Keratinocyte (primary cell): Measurements from ENCODE around the gene RPS15A. TPM values are rescaled to one million over a fixed set of nuclear protein-coding genes. Genes with fewer than 3 reads are reported as not detected.

Source experiments
- DNase-seq: peaks from one replicate; pipeline ENCODE4 v3.0.0-alpha.2; 2011; ENCODE audit warnings: low read depth, missing footprints, low spot score
- FAIRE-seq: peaks from 2 replicates; lab custom pipeline; 2011; peaks lifted over from hg19 to GRCh38; lab: Jason Lieb, UNC
- H2AFZ ChIP-seq: 2 replicates; pipeline ENCODE4 v1.6.0; 2012; ENCODE audit warnings: low read length, control low read depth, inconsistent platforms; ENCODE audit not compliant: control insufficient read depth
- H3K27ac ChIP-seq: 2 replicates; pipeline ENCODE4 v1.5.1; 2011; ENCODE audit warnings: low read length; ENCODE audit not compliant: control insufficient read depth, insufficient read depth
- H3K27me3 ChIP-seq: 3 replicates; pipeline ENCODE4 v1.6.0; 2011; ENCODE audit warnings: low read length; ENCODE audit not compliant: control insufficient read depth, insufficient read depth; ENCODE audit errors: extremely low read depth
- H3K36me3 ChIP-seq, 2 experiments: 2 replicates in 1 of 2; 3 replicates in 1 of 2; pipeline ENCODE4 v1.5.1; 2011; ENCODE audit warnings: low read length in 2 of 2, mild to moderate bottlenecking in 1 of 2; ENCODE audit not compliant: control insufficient read depth in 2 of 2, insufficient read depth in 2 of 2; ENCODE audit errors: extremely low read depth in 1 of 2
- H3K4me1 ChIP-seq: 3 replicates; pipeline ENCODE4 v1.5.1; 2011; ENCODE audit warnings: low read length; ENCODE audit not compliant: control insufficient read depth, insufficient read depth; ENCODE audit errors: extremely low read depth
- H3K4me2 ChIP-seq: 3 replicates; pipeline ENCODE4 v1.6.0; 2011; ENCODE audit warnings: low read depth, low read length; ENCODE audit not compliant: control insufficient read depth, insufficient read depth; ENCODE audit errors: extremely low read depth
- H3K4me3 ChIP-seq, 3 experiments: fragments of 200-600 bp in 1 of 3; sonication (generic) in 1 of 3; 2 replicates in 2 of 3; 3 replicates in 1 of 3; pipeline ENCODE4 v1.5.1; 2011 to 2016; ENCODE audit warnings: low read length in 3 of 3, mild to moderate bottlenecking in 3 of 3, control low read depth in 2 of 3, inconsistent platforms in 1 of 3, low read depth in 1 of 3, mixed read lengths in 1 of 3, mixed run types in 1 of 3, moderate library complexity in 1 of 3; ENCODE audit not compliant: control insufficient read depth in 2 of 3, insufficient read depth in 2 of 3; ENCODE audit errors: extremely low read depth in 1 of 3
- H3K79me2 ChIP-seq: 2 replicates; pipeline ENCODE4 v1.6.0; 2012; ENCODE audit warnings: low read length; ENCODE audit not compliant: control insufficient read depth, insufficient read depth
- H3K9ac ChIP-seq: 3 replicates; pipeline ENCODE4 v1.6.0; 2011; ENCODE audit warnings: low read length; ENCODE audit not compliant: control insufficient read depth, insufficient read depth; ENCODE audit errors: extremely low read depth
- H3K9me1 ChIP-seq: 3 replicates; pipeline ENCODE4 v1.6.0; 2011; ENCODE audit warnings: low read length; ENCODE audit not compliant: control insufficient read depth, insufficient read depth; ENCODE audit errors: extremely low read depth
- H3K9me3 ChIP-seq: 2 replicates; pipeline ENCODE4 v1.5.1; 2012; ENCODE audit warnings: low read depth, low read length; ENCODE audit not compliant: control insufficient read depth
- H4K20me1 ChIP-seq: 3 replicates; pipeline ENCODE4 v1.6.0; 2011; ENCODE audit warnings: low read length; ENCODE audit not compliant: control insufficient read depth, insufficient read depth; ENCODE audit errors: extremely low read depth
- EZH2 ChIP-seq: IDR thresholded peaks from one replicate; pipeline ENCODE4 v1.6.1; 2012; ENCODE audit warnings: inconsistent platforms, mild to moderate bottlenecking, low read length, moderate library complexity
- dilution Hi-C: fragments of 300-500 bp; cut with MboI; formaldehyde crosslinking; loops from one replicate; pipeline ENCODE4 v1.7.0; 2020; ENCODE audit warnings: low sequenced_read_pairs; ENCODE audit not compliant: extremely low pct_ligation_motif_present
- polyA plus RNA-seq, 5 experiments: library from polyadenylated mRNA; depleted of rRNA in 3 of 5; stranded (reverse) in 3 of 5; stranded (forward) in 1 of 5; unstranded in 1 of 5; fragments of >200 nt; gene quantifications; 1 replicate in 1 of 5; 2 replicates in 3 of 5; 3 replicates in 1 of 5; pipeline versions ENCODE4 v1.2.1 to v1.2.3, GENCODE V29; 2011 to 2012; ENCODE audit warnings: missing spikeins in 2 of 5, low read depth in 1 of 5, low replicate concordance in 1 of 5
- TF ChIP-seq, protein P1 (sequence below), 3 experiments: IDR thresholded peaks in 1 of 3; conservative IDR thresholded peaks in 1 of 3; optimal IDR thresholded peaks in 1 of 3; 2 replicates in 2 of 3; 3 replicates in 1 of 3; pipeline versions ENCODE3 to v1.5.1; 2011; ENCODE audit warnings: low read length in 3 of 3, mild to moderate bottlenecking in 3 of 3, moderate library complexity in 2 of 3, control low read depth in 1 of 3, inconsistent platforms in 1 of 3; ENCODE audit not compliant: insufficient read depth in 2 of 3; ENCODE audit errors: extremely low read depth in 1 of 3

The RPS15A gene
- polyA plus RNA-seq, 1 donor (not counting 4 experiments of a cell fraction or from before 2014, with no cell fraction given): 4,116 TPM

DNA sequence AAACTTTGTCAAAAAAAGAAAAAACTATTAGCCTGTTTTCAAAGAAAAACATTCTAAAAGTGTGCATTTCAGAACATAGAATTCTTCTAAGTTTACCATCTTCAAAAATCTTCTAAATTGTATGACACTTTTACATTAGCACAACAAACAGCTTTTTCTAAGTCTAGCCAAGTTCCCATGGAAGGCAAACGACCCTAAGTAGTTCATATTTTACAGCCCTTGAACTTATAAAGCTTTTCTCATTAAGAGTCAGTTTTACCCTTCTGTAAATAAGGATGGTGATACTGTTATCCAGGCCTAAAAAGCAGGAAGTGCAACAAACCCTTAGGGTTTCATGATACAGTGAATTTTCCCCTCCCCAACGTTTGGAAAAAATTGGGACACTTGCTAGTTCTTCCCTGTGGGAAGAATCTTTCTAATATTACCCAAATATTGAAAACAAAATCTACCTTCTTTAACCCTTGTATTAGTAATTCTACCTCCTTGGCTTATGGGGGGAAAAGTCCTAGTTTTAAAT lies 15.2 kb upstream of the RPS15A start:
- H3K4me3 ChIP-seq: no peak overlapping the region
- FAIRE-seq: no peak
- H3K27me3 ChIP-seq: no peaks in the 10 kb centered on the region
- H3K79me2 ChIP-seq: peaks cover 13% of the 10 kb centered on the region
- H2AFZ ChIP-seq: no peak overlapping the region
- H3K4me1 ChIP-seq: peaks cover 19% of the 10 kb centered on the region
- dilution Hi-C loops: no loop called here
- H3K36me3 ChIP-seq: peaks cover 9 to 17% of the 10 kb centered on the region in 2 experiments
- H3K9me1 ChIP-seq: no peaks in the 10 kb centered on the region
- no peak overlapping the region for H3K9ac ChIP-seq
- H3K4me2 ChIP-seq: no peak overlapping the region
- H4K20me1 ChIP-seq: peaks cover 2% of the 10 kb centered on the region
- DNase-seq: no peak
- TF ChIP-seq EZH2: no peak
- TF ChIP-seq, protein P1, sequence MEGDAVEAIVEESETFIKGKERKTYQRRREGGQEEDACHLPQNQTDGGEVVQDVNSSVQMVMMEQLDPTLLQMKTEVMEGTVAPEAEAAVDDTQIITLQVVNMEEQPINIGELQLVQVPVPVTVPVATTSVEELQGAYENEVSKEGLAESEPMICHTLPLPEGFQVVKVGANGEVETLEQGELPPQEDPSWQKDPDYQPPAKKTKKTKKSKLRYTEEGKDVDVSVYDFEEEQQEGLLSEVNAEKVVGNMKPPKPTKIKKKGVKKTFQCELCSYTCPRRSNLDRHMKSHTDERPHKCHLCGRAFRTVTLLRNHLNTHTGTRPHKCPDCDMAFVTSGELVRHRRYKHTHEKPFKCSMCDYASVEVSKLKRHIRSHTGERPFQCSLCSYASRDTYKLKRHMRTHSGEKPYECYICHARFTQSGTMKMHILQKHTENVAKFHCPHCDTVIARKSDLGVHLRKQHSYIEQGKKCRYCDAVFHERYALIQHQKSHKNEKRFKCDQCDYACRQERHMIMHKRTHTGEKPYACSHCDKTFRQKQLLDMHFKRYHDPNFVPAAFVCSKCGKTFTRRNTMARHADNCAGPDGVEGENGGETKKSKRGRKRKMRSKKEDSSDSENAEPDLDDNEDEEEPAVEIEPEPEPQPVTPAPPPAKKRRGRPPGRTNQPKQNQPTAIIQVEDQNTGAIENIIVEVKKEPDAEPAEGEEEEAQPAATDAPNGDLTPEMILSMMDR (optimal IDR thresholded peaks at IDR 0.05 in 1 of 3, IDR thresholded peaks at IDR 0.05 in 1 of 3, conservative IDR thresholded peaks at IDR 0.05 in 1 of 3; ENCODE audit: extremely low read depth in 1 of 3, insufficient read depth in 2 of 3, low read length in 3 of 3): no peak
- H3K9me3 ChIP-seq: no peaks in the 10 kb centered on the region
- H3K27ac ChIP-seq: no peak overlapping the region

DNA sequence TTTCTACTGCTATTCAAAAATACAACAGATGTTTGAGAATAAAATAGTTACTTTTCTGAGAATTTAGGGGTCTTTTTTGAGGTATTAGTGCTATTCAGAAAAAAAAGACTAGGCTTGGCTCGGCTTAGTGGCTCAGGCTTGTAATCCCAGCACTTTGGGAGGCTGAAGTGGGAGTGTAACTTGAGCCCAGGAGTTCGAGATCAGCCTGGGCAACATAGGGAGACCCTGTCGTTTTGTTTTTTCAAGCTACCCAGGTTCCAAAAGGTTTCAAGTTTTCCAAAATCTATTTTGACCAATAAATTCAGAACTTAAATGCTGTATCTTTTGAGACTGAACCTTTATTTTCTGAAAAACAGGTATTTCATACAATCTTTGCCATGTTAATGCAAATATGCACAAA lies 14.4 kb upstream of the RPS15A start:
- H3K79me2 ChIP-seq: peaks cover 21% of the 10 kb centered on the region
- peaks cover 9 to 15% of the 10 kb centered on the region in 2 experiments for H3K36me3 ChIP-seq
- H3K4me1 ChIP-seq: peaks cover 26% of the 10 kb centered on the region
- H3K27me3 ChIP-seq: no peaks in the 10 kb centered on the region
- H2AFZ ChIP-seq: no peak overlapping the region
- dilution Hi-C loops: no loop called here
- no peak overlapping the region for H3K9ac ChIP-seq
- H3K4me3 ChIP-seq: no peak overlapping the region
- TF ChIP-seq EZH2: no peak
- TF ChIP-seq, protein P1 (optimal IDR thresholded peaks at IDR 0.05 in 1 of 3, IDR thresholded peaks at IDR 0.05 in 1 of 3, conservative IDR thresholded peaks at IDR 0.05 in 1 of 3; ENCODE audit: extremely low read depth in 1 of 3, insufficient read depth in 2 of 3, low read length in 3 of 3): no peak
- FAIRE-seq (no peak), DNase-seq (no peak)
- H3K27ac ChIP-seq: peak overlapping the region; percentile 60
- H4K20me1 ChIP-seq: peaks cover 5% of the 10 kb centered on the region
- peak overlapping the region; percentile 54 for H3K4me2 ChIP-seq
- no peaks in the 10 kb centered on the region for H3K9me3 ChIP-seq
- no peaks in the 10 kb centered on the region for H3K9me1 ChIP-seq
